NT2/D1 (cell line): ENCODE results near the gene C5orf34.

Source experiments
- YY1 ChIP-seq: IDR thresholded peaks from 2 replicates; pipeline ENCODE4 v1.6.1; 2011; ENCODE audit not compliant: insufficient read length, insufficient read depth
- ZNF274 ChIP-seq: IDR thresholded peaks from 2 replicates; pipeline ENCODE4 v1.6.1; 2011; ENCODE audit warnings: mild to moderate bottlenecking, low read depth, low read length

DNA sequence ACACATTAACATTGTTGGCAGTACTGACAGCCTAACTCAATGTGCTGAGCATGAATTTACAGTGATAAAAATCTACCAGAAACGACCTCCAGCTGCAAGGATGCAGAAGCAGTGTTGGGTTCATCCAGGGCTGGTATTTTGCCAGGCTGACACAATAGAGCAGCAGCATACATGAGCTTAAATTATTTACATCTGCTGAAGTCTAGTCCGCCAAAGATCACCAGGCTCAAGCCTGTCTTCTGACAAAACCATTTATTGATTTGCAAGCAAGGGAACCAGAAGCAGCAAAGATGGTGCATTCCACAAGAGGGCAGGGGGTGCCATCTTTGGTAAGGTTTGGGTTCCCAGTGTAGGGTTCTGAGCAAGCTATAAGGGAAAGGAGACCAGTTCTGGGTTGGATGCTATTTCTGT lies 8.7 kb upstream of the C5orf34 start:
- no peak for TF ChIP-seq YY1
- TF ChIP-seq ZNF274 = no peak
